DND-41 (cell line): ENCODE measurements around the gene ACSL3.

Source experiments
- ATAC-seq: fragments of 200-7000 bp; cut with Tn5 transposase; 3 replicates; pipeline ENCODE4 v1.9.1; 2021; ENCODE audit warnings: low read depth; ENCODE audit not compliant: insufficient read depth
- DNase-seq: peaks from one replicate; pipeline ENCODE4 v3.0.0-alpha.2; 2020
- H2AFZ ChIP-seq: 2 replicates; pipeline ENCODE4 v1.6.0; 2012; ENCODE audit warnings: low read depth, low read length
- H3K27ac ChIP-seq: 2 replicates; pipeline ENCODE4 v1.5.1; 2012; ENCODE audit warnings: low read length, inconsistent platforms
- H3K27me3 ChIP-seq: fragments of 200-600 bp; sonication (generic); 2 replicates; pipeline ENCODE4 v1.6.0; 2012; ENCODE audit warnings: low read length, mild to moderate bottlenecking, inconsistent platforms; ENCODE audit not compliant: insufficient read depth, poor library complexity
- H3K36me3 ChIP-seq: 2 replicates; pipeline ENCODE4 v1.5.1; 2012; ENCODE audit warnings: low read length, inconsistent platforms; ENCODE audit not compliant: insufficient read depth
- H3K4me1 ChIP-seq: 2 replicates; pipeline ENCODE4 v1.5.1; 2012; ENCODE audit warnings: mild to moderate bottlenecking, low read length; ENCODE audit not compliant: insufficient read depth
- H3K4me2 ChIP-seq: 2 replicates; pipeline ENCODE4 v1.6.0; 2012; ENCODE audit warnings: mild to moderate bottlenecking, moderate library complexity, low read length, inconsistent platforms; ENCODE audit not compliant: insufficient read depth
- H3K4me3 ChIP-seq, 2 experiments: fragments of 200-600 bp in 1 of 2; shearing (Covaris generic) in 1 of 2; 2 replicates each; pipeline ENCODE4 v1.5.1; 2012 to 2016; ENCODE audit warnings: inconsistent platforms in 2 of 2, low read length in 2 of 2, mild to moderate bottlenecking in 2 of 2, low read depth in 1 of 2, moderate library complexity in 1 of 2
- H3K79me2 ChIP-seq: 2 replicates; pipeline ENCODE4 v1.6.0; 2012; ENCODE audit warnings: low read length, inconsistent platforms; ENCODE audit not compliant: insufficient read depth
- H3K9ac ChIP-seq: 2 replicates; pipeline ENCODE4 v1.6.0; 2012; ENCODE audit warnings: low read depth, mild to moderate bottlenecking, inconsistent platforms, low read length, moderate library complexity
- H3K9me3 ChIP-seq: 2 replicates; pipeline ENCODE4 v1.5.1; 2012; ENCODE audit warnings: low read length, moderate library complexity, mild to moderate bottlenecking, inconsistent platforms; ENCODE audit not compliant: insufficient read depth, severe bottlenecking
- H4K20me1 ChIP-seq: 2 replicates; pipeline ENCODE4 v1.6.0; 2012; ENCODE audit warnings: low read length; ENCODE audit not compliant: insufficient read depth
- CTCF ChIP-seq: IDR thresholded peaks from 2 replicates; pipeline ENCODE4 v1.5.1; 2012; ENCODE audit warnings: borderline replicate concordance, low read length, moderate library complexity, mild to moderate bottlenecking; ENCODE audit not compliant: poor library complexity, severe bottlenecking; ENCODE audit errors: extremely low read depth
- EZH2 ChIP-seq: IDR thresholded peaks from 3 replicates; pipeline ENCODE4 v1.6.1; 2012; ENCODE audit warnings: borderline replicate concordance, low read depth, mild to moderate bottlenecking, moderate library complexity, low read length, inconsistent platforms; ENCODE audit not compliant: severe bottlenecking

ACSL3 gene

GRCh38 chr2:222943820-222944219, 83.0 kb downstream of the ACSL3 start:
- TF ChIP-seq CTCF = no peak
- TF ChIP-seq EZH2 = no peak
- no peak overlapping the region for H3K9ac ChIP-seq
- no peaks in the 10 kb centered on the region for H3K9me3 ChIP-seq
- H3K4me1 ChIP-seq = no peaks in the 10 kb centered on the region
- H4K20me1 ChIP-seq = peaks cover 5% of the 10 kb centered on the region; the same call in 1 of the 2 replicates
- DNase-seq = no peak
- H3K36me3 ChIP-seq = peaks cover 25% of the 10 kb centered on the region
- ATAC-seq = no peak
- no peak overlapping the region for H3K4me3 ChIP-seq
- no peaks in the 10 kb centered on the region for H3K27me3 ChIP-seq
- H3K27ac ChIP-seq = no peak overlapping the region
- 0 out of 2 replicates have a peak, but pooled peaks cover 4% of the 10 kb centered on the region for H3K79me2 ChIP-seq
- H3K4me2 ChIP-seq = no peak overlapping the region
- no peak overlapping the region for H2AFZ ChIP-seq

GRCh38 chr2:222944552-222944951, 83.7 kb downstream of the ACSL3 start:
- Histone ChIP-seq H3K36me3 (peaks cover 21% of the 10 kb centered on the region), H3K9me3 (no peaks in the 10 kb centered on the region), H3K4me1 (no peaks in the 10 kb centered on the region), H3K79me2 (0 out of 2 replicates have a peak, but pooled peaks cover 2% of the 10 kb centered on the region), H3K4me2 (no peak overlapping the region), H2AFZ (no peak overlapping the region), H3K4me3 (no peak overlapping the region), H3K27me3 (no peaks in the 10 kb centered on the region), H4K20me1 (peaks cover 2% of the 10 kb centered on the region; the same call in 1 of the 2 replicates), H3K9ac (no peak overlapping the region), H3K27ac (no peak overlapping the region)
- no peak for TF ChIP-seq EZH2
- no peak for TF ChIP-seq CTCF
- no peak for ATAC-seq
- no peak for DNase-seq

- DNase-seq = no peak
- no peaks in the 10 kb centered on the region for H3K27me3 ChIP-seq
- H3K79me2 ChIP-seq = no peaks in the 10 kb centered on the region
- TF ChIP-seq CTCF = no peak
- TF ChIP-seq EZH2 = no peak
- no peaks in the 10 kb centered on the region for H3K9me3 ChIP-seq
- H3K4me1 ChIP-seq = no peaks in the 10 kb centered on the region
- H3K4me3 ChIP-seq = no peak overlapping the region
- H3K9ac ChIP-seq = no peak overlapping the region
- peaks cover 15% of the 10 kb centered on the region for H3K36me3 ChIP-seq
- no peak overlapping the region for H3K4me2 ChIP-seq
- no peak overlapping the region for H2AFZ ChIP-seq
- no peaks in the 10 kb centered on the region for H4K20me1 ChIP-seq
- H3K27ac ChIP-seq = no peak overlapping the region
- no peak for ATAC-seq
Observed at GRCh38 chr2:222944971-222945740, 84.3 kb downstream of the ACSL3 start.
